ENCODE results near the gene TBC1D1.
A peak's percentile ranks its signal among the peaks of the same experiment; 100 is the strongest.

TBC1D1 gene

DNA sequence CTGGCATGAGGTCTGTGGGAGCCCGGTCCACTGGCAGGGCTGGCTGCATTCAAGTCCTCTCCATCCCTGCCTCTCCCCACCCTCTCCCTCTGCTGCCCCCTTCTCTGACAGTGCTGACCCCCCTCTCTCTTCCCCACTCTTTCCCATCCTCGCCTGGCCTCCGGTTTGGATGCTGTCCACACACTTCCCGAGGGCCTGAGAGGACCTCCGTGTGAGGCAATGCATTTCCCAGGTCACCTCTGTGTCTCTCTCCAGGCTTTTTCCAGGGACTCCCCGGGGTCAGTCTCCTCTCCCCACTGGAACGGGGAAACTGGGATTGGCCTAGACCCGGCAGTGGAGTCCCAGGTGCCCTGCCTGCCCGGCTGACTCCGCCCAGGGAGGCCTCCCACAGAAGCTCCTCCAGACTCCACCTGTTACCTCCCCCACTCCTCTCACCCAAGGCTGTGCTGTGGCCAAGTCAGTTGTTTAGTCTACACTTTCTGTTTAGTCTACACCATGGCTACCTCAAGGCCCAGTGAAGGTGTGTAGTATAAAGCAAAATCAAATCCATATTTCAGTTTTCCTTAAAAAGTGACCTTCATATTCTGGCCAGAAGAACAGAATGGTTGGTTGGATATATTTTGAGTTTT lies 216.1 kb downstream of the TBC1D1 start:
- Mint-ChIP-seq H3K4me3 (peak overlapping the region in 1 of 3 experiments; percentile 41), H3K27ac (peak overlapping the region; percentile 36 to 90 (median 66)), H3K27me3 (ENCODE audit: low read depth) (no peaks in the 10 kb centered on the region), H3K9me3 (no peaks in the 10 kb centered on the region), H3K4me1 (peaks cover 62% of the 10 kb centered on the region), H3K36me3 (ENCODE audit: low read depth) (peaks cover 53% of the 10 kb centered on the region)
- TF ChIP-seq, protein P1, sequence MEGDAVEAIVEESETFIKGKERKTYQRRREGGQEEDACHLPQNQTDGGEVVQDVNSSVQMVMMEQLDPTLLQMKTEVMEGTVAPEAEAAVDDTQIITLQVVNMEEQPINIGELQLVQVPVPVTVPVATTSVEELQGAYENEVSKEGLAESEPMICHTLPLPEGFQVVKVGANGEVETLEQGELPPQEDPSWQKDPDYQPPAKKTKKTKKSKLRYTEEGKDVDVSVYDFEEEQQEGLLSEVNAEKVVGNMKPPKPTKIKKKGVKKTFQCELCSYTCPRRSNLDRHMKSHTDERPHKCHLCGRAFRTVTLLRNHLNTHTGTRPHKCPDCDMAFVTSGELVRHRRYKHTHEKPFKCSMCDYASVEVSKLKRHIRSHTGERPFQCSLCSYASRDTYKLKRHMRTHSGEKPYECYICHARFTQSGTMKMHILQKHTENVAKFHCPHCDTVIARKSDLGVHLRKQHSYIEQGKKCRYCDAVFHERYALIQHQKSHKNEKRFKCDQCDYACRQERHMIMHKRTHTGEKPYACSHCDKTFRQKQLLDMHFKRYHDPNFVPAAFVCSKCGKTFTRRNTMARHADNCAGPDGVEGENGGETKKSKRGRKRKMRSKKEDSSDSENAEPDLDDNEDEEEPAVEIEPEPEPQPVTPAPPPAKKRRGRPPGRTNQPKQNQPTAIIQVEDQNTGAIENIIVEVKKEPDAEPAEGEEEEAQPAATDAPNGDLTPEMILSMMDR (IDR thresholded peaks at IDR 0.05; ENCODE audit: unreplicated experiment in 3 of 3) = no peak

DNA sequence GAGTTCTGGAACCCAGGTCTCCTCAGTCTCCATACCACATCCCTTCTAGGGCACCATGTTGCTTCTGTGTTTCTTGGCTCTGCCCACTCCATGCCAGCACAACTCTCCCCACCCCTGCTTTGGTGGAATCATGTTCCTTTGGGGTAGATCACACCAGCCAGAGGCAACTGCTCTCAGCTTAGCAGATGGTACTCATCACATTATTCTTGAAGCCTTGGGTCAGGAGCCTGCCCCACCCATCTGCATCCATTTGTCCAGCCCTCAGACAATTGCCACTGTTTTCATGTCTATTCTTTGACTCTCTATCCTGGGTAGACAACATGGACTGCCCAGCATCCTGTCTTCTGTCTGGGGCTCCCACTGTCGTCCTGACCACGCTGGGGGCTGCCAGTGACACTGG lies 216.9 kb downstream of the TBC1D1 start:
- Mint-ChIP-seq H3K36me3 (ENCODE audit: low read depth) (peaks cover 50% of the 10 kb centered on the region), H3K4me1 (peaks cover 70% of the 10 kb centered on the region), H3K9me3 (no peaks in the 10 kb centered on the region), H3K27me3 (ENCODE audit: low read depth) (no peaks in the 10 kb centered on the region), H3K27ac (peak overlapping the region; percentile 36 to 83 (median 83)), H3K4me3 (no peak overlapping the region)
- TF ChIP-seq, protein P1 (IDR thresholded peaks at IDR 0.05; ENCODE audit: unreplicated experiment in 3 of 3) = no peak

DNA sequence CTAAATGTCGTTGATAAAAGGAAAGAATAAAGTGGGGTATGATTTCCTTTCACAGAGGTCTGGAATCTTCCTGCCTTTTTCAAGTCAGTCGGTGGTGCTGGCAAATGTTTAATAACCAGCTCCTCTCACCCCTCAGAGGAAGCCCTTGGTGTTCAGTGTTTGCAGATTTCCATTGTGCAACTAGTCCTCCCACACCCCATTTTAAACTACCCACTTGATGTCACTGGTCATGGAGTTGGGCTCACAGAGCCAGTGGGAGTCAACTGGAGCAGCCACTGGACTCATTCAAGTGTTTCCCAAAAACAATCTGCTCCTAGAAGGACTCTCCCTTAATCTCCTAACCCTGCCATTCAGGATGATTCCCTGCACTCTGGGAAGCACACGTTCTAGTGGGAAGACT lies 218.5 kb downstream of the TBC1D1 start:
- Mint-ChIP-seq H3K9me3 (no peaks in the 10 kb centered on the region), H3K27ac (peak overlapping the region; percentile 36 to 83 (median 83)), H3K4me3 (peak overlapping the region in 1 of 3 experiments; percentile 3)

DNA sequence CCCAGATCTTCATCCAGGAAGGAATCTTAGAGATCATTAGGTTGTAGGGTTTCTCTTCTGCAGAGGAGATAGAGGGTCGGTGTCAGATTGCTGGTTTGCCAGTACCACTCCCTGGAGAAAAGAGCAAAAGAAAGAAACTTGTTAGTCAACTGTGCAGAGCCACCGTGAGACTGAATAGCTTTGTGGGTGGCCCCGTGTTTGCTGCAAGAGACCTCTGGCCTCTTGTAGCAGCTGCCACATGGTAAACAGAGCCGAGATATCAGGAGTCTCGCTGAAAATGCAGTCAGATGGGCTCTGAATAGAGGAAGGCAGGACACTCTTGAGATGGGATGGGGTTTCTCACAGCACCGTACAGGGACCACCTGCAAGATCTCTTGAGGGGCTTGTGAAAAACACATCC lies 219.0 kb downstream of the TBC1D1 start:
- H3K27ac Mint-ChIP-seq = peak overlapping the region; percentile 36 to 83 (median 66)
- peaks cover 44% of the 10 kb centered on the region for H3K36me3 Mint-ChIP-seq (ENCODE audit: low read depth)
- no peaks in the 10 kb centered on the region for H3K9me3 Mint-ChIP-seq
- peaks cover 91% of the 10 kb centered on the region for H3K4me1 Mint-ChIP-seq
- TF ChIP-seq, protein P1 (IDR thresholded peaks at IDR 0.05; ENCODE audit: unreplicated experiment in 3 of 3) = no peak
- peak overlapping the region in 1 of 3 experiments; percentile 3 for H3K4me3 Mint-ChIP-seq
- no peaks in the 10 kb centered on the region for H3K27me3 Mint-ChIP-seq (ENCODE audit: low read depth)

More for the DNA sequence above, 218.5 kb downstream of the TBC1D1 start:
- TF ChIP-seq, protein P1 (IDR thresholded peaks at IDR 0.05; ENCODE audit: unreplicated experiment in 3 of 3) = no peak
- no peaks in the 10 kb centered on the region for H3K27me3 Mint-ChIP-seq (ENCODE audit: low read depth)
- peaks cover 86% of the 10 kb centered on the region for H3K4me1 Mint-ChIP-seq
- peaks cover 40% of the 10 kb centered on the region for H3K36me3 Mint-ChIP-seq (ENCODE audit: low read depth)

DNA sequence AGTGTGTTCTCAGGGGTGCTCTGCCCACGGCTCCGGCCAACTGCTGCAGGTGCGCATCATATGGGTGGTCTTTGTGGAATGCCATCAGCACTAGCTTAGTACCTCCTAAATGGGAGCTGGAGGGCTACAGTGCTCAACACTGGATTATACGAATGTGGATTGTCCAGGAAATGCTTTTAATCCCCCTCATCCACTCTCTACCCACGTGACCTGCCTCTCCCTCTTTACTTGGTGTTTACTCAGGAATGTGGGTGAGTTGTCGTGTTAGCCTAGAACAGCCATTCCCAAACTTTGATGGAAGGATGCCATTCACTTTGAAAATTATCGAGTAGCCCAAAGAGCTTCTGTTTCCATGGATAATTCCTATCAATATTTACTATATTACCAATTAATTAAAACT lies 220.1 kb downstream of the TBC1D1 start:
- H3K9me3 Mint-ChIP-seq = no peaks in the 10 kb centered on the region
- peaks cover 86% of the 10 kb centered on the region for H3K4me1 Mint-ChIP-seq
- peak overlapping the region; percentile 36 to 74 (median 57) for H3K27ac Mint-ChIP-seq
- TF ChIP-seq, protein P1 (IDR thresholded peaks at IDR 0.05; ENCODE audit: unreplicated experiment in 3 of 3) = no peak
- H3K4me3 Mint-ChIP-seq = no peak overlapping the region
- peaks cover 44% of the 10 kb centered on the region for H3K36me3 Mint-ChIP-seq (ENCODE audit: low read depth)
- no peaks in the 10 kb centered on the region for H3K27me3 Mint-ChIP-seq (ENCODE audit: low read depth)

DNA sequence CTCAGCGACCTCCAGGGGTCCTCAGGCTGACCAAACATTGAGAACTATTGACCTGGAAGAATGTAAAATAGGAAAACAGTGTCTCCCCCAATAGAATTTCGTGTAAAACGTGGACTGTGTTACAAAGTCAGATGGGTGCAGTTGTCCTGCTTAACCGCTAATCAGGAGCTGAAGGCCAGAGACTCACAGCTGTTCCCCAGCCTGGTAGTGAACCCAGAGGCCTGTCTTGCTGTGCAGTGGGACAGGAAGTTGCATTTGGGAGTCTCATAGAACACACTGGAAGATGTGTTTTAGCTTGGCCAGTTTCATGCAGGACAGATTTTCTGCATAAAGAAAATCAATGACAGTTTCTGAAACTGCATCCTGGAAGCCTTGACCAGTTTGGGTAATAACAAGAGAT lies 220.8 kb downstream of the TBC1D1 start:
- TF ChIP-seq, protein P1 (IDR thresholded peaks at IDR 0.05; ENCODE audit: unreplicated experiment in 3 of 3) = no peak
- no peaks in the 10 kb centered on the region for H3K9me3 Mint-ChIP-seq
- peak overlapping the region; percentile 72 to 94 (median 80) for H3K27ac Mint-ChIP-seq
- peaks cover 83% of the 10 kb centered on the region for H3K4me1 Mint-ChIP-seq
- H3K4me3 Mint-ChIP-seq = peak overlapping the region in 1 of 3 experiments; percentile 2
- H3K27me3 Mint-ChIP-seq (ENCODE audit: low read depth) = no peaks in the 10 kb centered on the region
- peaks cover 44% of the 10 kb centered on the region for H3K36me3 Mint-ChIP-seq (ENCODE audit: low read depth)

Measured in nephron (organoid).